Peyer's patch (tissue), 4 donors: Measurements from ENCODE around the gene TEX26. TPM values are rescaled to one million over a fixed set of nuclear protein-coding genes. Genes with fewer than 3 reads are reported as not detected.

Source experiments
- DNase-seq, 3 donors: peaks; one replicate each; pipeline ENCODE4 v3.0.0-alpha.2; 2017 to 2019
- H3K27ac ChIP-seq, 4 donors: fragments of 200-600 bp; sonication (generic); one replicate each; pipeline ENCODE4 v1.5.1; 2016 to 2019
- H3K27me3 ChIP-seq, 2 donors: fragments of 200-600 bp; sonication (generic); one replicate each; pipeline ENCODE4 v1.5.1; 2019
- H3K36me3 ChIP-seq, 3 donors: fragments of 200-600 bp; sonication (generic); one replicate each; pipeline ENCODE4 v1.5.1; 2016 to 2019
- H3K4me1 ChIP-seq, 4 donors: fragments of 200-600 bp; sonication (generic); one replicate each; pipeline ENCODE4 v1.5.1; 2016 to 2019
- H3K4me3 ChIP-seq, 4 donors: fragments of 200-600 bp; sonication (generic); 1 replicate in 3 of 4; 2 replicates in 1 of 4; pipeline ENCODE4 v1.5.1; 2016 to 2019; ENCODE audit warnings: mild to moderate bottlenecking in 1 of 4
- H3K9me3 ChIP-seq, 4 donors: fragments of 200-600 bp; sonication (generic); one replicate each; pipeline ENCODE4 v1.5.1; 2016 to 2019; ENCODE audit warnings: mild to moderate bottlenecking in 1 of 4
- CTCF ChIP-seq, 6 experiments: fragments of 450-650 bp in 4 of 6; fragments of 200-600 bp in 2 of 6; sonication (generic) in 1 of 6; IDR thresholded peaks; one replicate each; pipeline ENCODE4 v1.5.1; 2017 to 2019; ENCODE audit warnings: antibody characterized with exemption in 6 of 6, mild to moderate bottlenecking in 3 of 6, moderate library complexity in 1 of 6
- POLR2A ChIP-seq, 2 donors: fragments of 450-650 bp; IDR thresholded peaks; one replicate each; pipeline ENCODE4 v1.5.1; 2017; ENCODE audit warnings: antibody characterized with exemption in 2 of 2, mild to moderate bottlenecking in 2 of 2, moderate library complexity in 2 of 2
- total RNA-seq, 4 donors: library from RNA; depleted of rRNA; stranded (reverse); fragments of >200 nt; gene quantifications; one replicate each; pipeline ENCODE4 v1.1.0, GENCODE V29; 2016

The TEX26 gene
- total RNA-seq: not detected

DNA sequence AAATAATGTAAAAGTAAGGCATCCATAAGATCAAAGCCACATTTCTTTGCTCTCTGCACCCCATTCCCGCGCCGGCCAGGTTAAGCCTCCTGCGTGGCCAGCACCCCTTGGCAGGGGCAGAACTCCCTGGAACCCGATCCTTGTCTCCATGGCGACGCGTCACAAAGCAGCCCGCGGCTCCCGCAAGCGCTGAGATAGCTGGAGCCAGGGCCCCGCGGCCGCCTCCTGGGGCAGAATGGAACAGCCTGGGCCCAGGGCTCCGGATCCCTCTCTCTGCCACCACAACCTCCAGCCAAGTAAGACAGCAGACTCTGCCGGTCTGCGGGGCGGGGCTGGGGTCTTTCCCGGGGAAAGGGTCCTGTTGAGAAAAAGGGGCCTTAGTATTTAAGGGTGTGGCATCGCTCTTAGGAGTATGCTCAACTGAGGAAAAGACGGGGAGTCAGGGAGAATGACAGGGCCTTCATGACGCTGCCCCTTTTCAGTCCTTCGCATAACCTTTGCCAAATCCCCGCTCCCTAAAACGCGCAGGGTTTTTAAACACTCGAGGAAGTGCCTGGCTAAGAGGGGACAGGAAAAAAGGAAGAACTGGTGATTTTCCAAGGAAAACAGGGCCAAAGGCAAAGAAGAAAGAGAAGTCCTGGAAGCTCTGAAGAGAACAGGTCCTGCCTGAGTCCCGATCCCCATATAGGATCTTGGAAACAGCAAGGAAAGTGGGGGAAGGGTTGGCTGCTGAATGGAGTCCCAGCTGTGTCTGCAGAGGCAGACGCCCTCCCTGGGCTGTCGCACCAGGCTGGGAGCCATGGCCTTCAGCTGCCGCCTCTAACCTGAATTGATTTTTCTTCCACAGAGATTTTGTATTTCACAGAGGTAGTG, at the start of gene TEX26:
Gene TEX26, plus strand, starts transcription at position 176 of the 873 bp plus-strand sequence. Its CDS starts 60 bp downstream, at position 236.
- H3K4me3 ChIP-seq: no peak within 1 kb of the TSS

DNA sequence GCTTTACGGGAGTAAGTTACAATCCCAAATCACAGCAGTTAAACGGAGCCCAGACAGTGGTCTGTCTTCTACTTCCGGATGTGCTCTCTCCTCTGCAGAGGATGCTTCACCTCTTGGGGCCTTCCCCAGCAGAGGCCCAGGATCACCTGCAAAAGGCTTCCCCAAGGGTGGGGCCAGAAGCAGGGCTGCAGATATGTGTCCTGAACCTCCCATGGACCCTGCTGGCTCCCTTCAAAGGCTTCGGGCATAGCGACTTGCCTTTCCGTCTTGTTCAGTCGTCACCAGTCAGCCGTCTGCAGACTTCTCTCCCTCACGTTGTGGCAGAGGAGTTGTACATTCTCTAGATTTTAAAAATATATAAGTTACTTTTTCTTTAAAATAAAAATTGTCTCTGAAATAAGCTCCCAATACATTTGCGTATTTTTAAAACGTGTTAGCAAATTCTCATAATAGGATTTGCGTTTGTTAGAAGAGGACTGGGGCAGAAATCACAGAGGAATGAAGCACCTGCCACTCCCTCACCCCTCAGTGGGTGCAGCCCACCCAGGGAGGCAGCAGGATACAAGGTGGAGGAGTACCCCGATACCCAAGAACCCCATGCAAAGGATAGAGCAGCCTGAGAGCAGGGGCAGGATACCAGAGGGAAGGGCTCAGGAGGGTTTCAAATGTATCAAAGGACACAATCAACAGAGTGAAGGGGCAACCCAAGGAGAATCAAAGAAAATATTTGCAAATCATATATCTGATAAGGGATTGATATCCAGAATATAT, 49.3 kb upstream of the TEX26 start:
- TF ChIP-seq CTCF (IDR thresholded peaks at IDR 0.05) (no peak), POLR2A (IDR thresholded peaks at IDR 0.05) (no peak)
- H3K36me3 ChIP-seq: no peaks in the 10 kb centered on the region
- H3K4me3 ChIP-seq: no peak overlapping the region
- H3K9me3 ChIP-seq: no peaks in the 10 kb centered on the region
- no peak for DNase-seq
- no peak overlapping the region for H3K27ac ChIP-seq
- no peaks in the 10 kb centered on the region for H3K4me1 ChIP-seq
- H3K27me3 ChIP-seq: no peaks in the 10 kb centered on the region

More for the DNA sequence above, at the start of gene TEX26:
- no peak within 1 kb of the TSS for H3K27ac ChIP-seq
- no peaks in the 10 kb centered on the region for H3K36me3 ChIP-seq
- H3K4me1 ChIP-seq: no peaks in the 10 kb centered on the region
- no peaks in the 10 kb centered on the region for H3K9me3 ChIP-seq
- no peaks in the 10 kb centered on the region for H3K27me3 ChIP-seq
- TF ChIP-seq CTCF (IDR thresholded peaks at IDR 0.05) (no peak), POLR2A (IDR thresholded peaks at IDR 0.05) (no peak)
- DNase-seq: no peak

GRCh38 chr13:30884543-30884942, 47.9 kb upstream of the TEX26 start:
- no peaks in the 10 kb centered on the region for H3K36me3 ChIP-seq
- TF ChIP-seq CTCF (IDR thresholded peaks at IDR 0.05) (no peak), POLR2A (IDR thresholded peaks at IDR 0.05) (no peak)
- no peak overlapping the region for H3K4me3 ChIP-seq
- DNase-seq: no peak
- H3K27me3 ChIP-seq: no peaks in the 10 kb centered on the region
- no peak overlapping the region for H3K27ac ChIP-seq
- H3K4me1 ChIP-seq: no peaks in the 10 kb centered on the region
- no peaks in the 10 kb centered on the region for H3K9me3 ChIP-seq

DNA sequence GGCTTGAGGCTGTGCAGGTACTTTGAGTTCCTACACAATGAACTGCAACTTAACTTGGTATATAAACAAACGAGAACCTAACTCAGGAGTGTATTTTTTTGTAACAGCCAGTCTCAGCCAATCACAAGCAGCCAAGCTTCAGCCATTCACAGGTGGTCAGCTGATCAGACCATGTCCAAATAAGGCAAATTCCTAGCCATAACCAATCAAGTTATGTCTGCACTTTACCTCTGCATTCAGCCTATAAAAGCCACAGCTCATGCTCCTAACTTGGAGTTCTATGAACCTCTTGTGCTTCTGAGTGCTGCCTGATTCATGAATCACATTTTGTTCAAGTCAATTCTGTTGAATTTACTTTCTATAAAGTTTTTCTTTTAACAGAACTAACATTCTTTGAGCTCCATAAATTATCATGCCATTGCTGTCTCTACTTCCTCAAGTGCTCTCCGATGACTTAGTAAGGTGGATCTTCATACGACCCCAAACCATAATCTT, 43.2 kb upstream of the TEX26 start:
- no peaks in the 10 kb centered on the region for H3K27me3 ChIP-seq
- H3K36me3 ChIP-seq: no peaks in the 10 kb centered on the region
- no peak for DNase-seq
- H3K9me3 ChIP-seq: no peaks in the 10 kb centered on the region
- H3K4me1 ChIP-seq: no peaks in the 10 kb centered on the region
- no peak overlapping the region for H3K27ac ChIP-seq
- no peak overlapping the region for H3K4me3 ChIP-seq
- TF ChIP-seq POLR2A (IDR thresholded peaks at IDR 0.05) (no peak), CTCF (IDR thresholded peaks at IDR 0.05) (no peak)

DNA sequence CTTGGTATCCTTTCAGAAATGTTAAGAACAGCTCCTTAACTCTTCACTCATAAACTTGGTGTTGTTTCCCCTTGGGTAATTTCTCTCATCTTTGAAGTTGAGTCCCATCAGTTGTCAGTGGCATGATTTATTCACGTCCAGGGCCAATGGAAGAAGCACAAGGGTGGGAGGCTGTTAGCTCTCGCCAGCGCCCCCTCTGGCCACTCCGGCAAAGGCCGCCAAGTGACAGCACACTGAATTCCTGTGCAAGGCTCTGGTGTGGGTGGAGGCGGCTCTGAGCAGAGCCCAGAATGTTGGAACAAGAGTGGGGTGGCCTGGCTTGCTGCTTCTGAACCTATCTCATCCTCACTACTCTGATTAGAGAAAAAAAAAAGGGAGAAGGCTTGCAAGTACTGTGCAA, 39.5 kb upstream of the TEX26 start:
- no peak for DNase-seq
- Histone ChIP-seq H3K27ac (no peak overlapping the region), H3K4me3 (no peak overlapping the region), H3K36me3 (no peaks in the 10 kb centered on the region), H3K27me3 (no peaks in the 10 kb centered on the region), H3K9me3 (no peaks in the 10 kb centered on the region), H3K4me1 (no peaks in the 10 kb centered on the region)
- TF ChIP-seq POLR2A (IDR thresholded peaks at IDR 0.05): no peak
- no peak for TF ChIP-seq CTCF (IDR thresholded peaks at IDR 0.05)
